ENCODE data around the gene TP53AIP1.
"Not testable (repeated sequence)": the region's sequence is repeated elsewhere in the genome, so short reads cannot be mapped to it uniquely, and the experiment has no call there.

The TP53AIP1 gene

DNA sequence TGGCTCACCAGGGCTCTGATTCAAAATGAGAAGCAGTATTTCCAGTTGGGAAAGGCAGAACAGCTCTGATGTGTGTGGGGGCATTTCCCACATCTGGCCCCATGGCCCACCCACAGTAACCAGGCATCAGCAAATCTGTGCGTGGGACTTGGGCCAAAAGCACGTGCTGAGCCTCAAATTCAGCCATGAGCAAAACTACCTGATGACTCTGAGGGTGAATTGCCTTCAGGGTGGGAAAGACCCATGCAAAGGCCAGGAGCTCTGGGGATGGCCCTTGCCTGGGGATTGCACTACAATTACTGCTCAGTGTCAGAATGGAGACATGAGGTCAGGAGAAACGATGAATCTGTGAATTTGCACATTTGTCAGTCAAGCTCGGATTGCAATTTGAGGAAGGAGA is 20.9 kb downstream of the TP53AIP1 start:
- TF ChIP-seq POLR2A (IDR thresholded peaks at IDR 0.05; ENCODE audit: extremely low read depth, insufficient read length) (no peak), MYC (IDR thresholded peaks at IDR 0.05; ENCODE audit: low read depth, low read length) (no peak), MAX (IDR thresholded peaks at IDR 0.05; ENCODE audit: low read depth, low read length) (no peak)
- TF ChIP-seq, protein P1, sequence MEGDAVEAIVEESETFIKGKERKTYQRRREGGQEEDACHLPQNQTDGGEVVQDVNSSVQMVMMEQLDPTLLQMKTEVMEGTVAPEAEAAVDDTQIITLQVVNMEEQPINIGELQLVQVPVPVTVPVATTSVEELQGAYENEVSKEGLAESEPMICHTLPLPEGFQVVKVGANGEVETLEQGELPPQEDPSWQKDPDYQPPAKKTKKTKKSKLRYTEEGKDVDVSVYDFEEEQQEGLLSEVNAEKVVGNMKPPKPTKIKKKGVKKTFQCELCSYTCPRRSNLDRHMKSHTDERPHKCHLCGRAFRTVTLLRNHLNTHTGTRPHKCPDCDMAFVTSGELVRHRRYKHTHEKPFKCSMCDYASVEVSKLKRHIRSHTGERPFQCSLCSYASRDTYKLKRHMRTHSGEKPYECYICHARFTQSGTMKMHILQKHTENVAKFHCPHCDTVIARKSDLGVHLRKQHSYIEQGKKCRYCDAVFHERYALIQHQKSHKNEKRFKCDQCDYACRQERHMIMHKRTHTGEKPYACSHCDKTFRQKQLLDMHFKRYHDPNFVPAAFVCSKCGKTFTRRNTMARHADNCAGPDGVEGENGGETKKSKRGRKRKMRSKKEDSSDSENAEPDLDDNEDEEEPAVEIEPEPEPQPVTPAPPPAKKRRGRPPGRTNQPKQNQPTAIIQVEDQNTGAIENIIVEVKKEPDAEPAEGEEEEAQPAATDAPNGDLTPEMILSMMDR (IDR thresholded peaks at IDR 0.05; ENCODE audit: low read depth, low read length): no peak
- DNase-seq (ENCODE audit: low read depth): no peak
- no peak overlapping the region for H3K4me3 ChIP-seq (ENCODE audit: low read depth, low read length)

DNA sequence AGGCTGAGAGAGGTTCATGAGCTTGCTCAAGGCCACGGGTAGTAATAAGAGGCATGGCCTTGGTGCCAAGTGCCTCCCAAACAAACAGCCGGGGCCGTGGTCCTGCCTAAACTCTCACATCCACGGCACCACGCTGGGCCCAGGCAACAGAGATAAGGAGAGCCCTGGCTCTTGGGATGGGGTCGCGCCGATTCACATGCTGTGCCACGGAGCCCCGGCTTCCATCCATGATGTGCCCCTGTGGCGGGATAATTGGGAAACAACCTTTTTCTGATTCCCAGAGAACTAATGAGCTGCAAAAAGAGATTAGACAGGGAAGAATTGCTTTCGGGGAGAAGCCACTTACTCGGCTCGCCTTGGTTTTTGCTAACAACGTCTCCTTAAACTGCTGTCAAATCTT is 22.0 kb downstream of the TP53AIP1 start:
- H3K4me3 ChIP-seq (ENCODE audit: low read depth, low read length): no peak overlapping the region
- DNase-seq (ENCODE audit: low read depth): no peak
- TF ChIP-seq MAX (IDR thresholded peaks at IDR 0.05; ENCODE audit: low read depth, low read length): no peak
- no peak for TF ChIP-seq POLR2A (IDR thresholded peaks at IDR 0.05; ENCODE audit: extremely low read depth, insufficient read length)
- TF ChIP-seq MYC (IDR thresholded peaks at IDR 0.05; ENCODE audit: low read depth, low read length): no peak
- TF ChIP-seq, protein P1 (IDR thresholded peaks at IDR 0.05; ENCODE audit: low read depth, low read length): no peak

- not testable (repeated sequence) for DNase-seq (ENCODE audit: low read depth); H3K4me3 ChIP-seq (ENCODE audit: low read depth, low read length)
Measured at GRCh38 chr11:128919635-128920034, 23.0 kb downstream of the TP53AIP1 start.

DNA sequence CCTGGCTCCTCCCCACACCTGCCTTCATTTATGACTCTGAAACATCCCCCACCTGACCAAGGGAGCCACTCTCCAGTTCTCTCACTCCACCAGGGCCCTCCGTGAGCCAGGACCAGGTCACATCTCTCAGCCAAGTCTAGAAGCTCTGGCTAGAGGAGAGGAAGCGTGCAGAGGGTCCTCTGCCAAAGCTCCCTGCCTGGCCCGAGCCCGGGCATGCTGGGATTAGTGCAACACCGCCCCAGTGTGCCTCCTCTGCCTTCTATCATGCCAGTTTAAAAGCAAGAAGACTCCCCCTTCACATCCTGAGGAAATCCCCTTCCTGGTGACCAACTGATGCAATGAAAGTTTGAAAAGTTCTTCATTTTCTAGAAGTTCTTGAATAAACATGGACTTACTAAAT is 23.5 kb downstream of the TP53AIP1 start:
- DNase-seq (ENCODE audit: low read depth): no peak
- TF ChIP-seq POLR2A (IDR thresholded peaks at IDR 0.05; ENCODE audit: extremely low read depth, insufficient read length) (no peak), MYC (IDR thresholded peaks at IDR 0.05; ENCODE audit: low read depth, low read length) (no peak), MAX (IDR thresholded peaks at IDR 0.05; ENCODE audit: low read depth, low read length) (no peak)
- TF ChIP-seq, protein P1 (IDR thresholded peaks at IDR 0.05; ENCODE audit: low read depth, low read length): no peak
- H3K4me3 ChIP-seq (ENCODE audit: low read depth, low read length): no peak overlapping the region

GRCh38 chr11:128917144-128917724 is 25.4 kb downstream of the TP53AIP1 start:
- no peak for TF ChIP-seq POLR2A (IDR thresholded peaks at IDR 0.05; ENCODE audit: extremely low read depth, insufficient read length)
- no peak for TF ChIP-seq MYC (IDR thresholded peaks at IDR 0.05; ENCODE audit: low read depth, low read length)
- TF ChIP-seq, protein P1 (IDR thresholded peaks at IDR 0.05; ENCODE audit: low read depth, low read length): no peak
- no peak for TF ChIP-seq MAX (IDR thresholded peaks at IDR 0.05; ENCODE audit: low read depth, low read length)
- H3K4me3 ChIP-seq (ENCODE audit: low read depth, low read length): no peak overlapping the region
- DNase-seq (ENCODE audit: low read depth): no peak

- TF ChIP-seq MAX (IDR thresholded peaks at IDR 0.05; ENCODE audit: low read depth, low read length): no peak
- no peak for TF ChIP-seq POLR2A (IDR thresholded peaks at IDR 0.05; ENCODE audit: extremely low read depth, insufficient read length)
- TF ChIP-seq, protein P1 (IDR thresholded peaks at IDR 0.05; ENCODE audit: low read depth, low read length): no peak
- no peak for TF ChIP-seq MYC (IDR thresholded peaks at IDR 0.05; ENCODE audit: low read depth, low read length)
- no peak for DNase-seq (ENCODE audit: low read depth)
- H3K4me3 ChIP-seq (ENCODE audit: low read depth, low read length): no peak overlapping the region
Measured at GRCh38 chr11:128916681-128917080, 26.0 kb downstream of the TP53AIP1 start.
